WI38 (cell line): Measurements from ENCODE around the gene SLC13A3.

Source experiments
- H3K4me3 ChIP-seq: 2 replicates; pipeline ENCODE4 v1.5.1; 2011; ENCODE audit warnings: low read depth, mild to moderate bottlenecking, control low read depth, low read length
- TF ChIP-seq, protein P1 (sequence below): IDR thresholded peaks from 2 replicates; pipeline ENCODE4 v1.5.1; 2012; ENCODE audit warnings: low read depth, mild to moderate bottlenecking, control low read depth, low read length

The SLC13A3 gene

DNA sequence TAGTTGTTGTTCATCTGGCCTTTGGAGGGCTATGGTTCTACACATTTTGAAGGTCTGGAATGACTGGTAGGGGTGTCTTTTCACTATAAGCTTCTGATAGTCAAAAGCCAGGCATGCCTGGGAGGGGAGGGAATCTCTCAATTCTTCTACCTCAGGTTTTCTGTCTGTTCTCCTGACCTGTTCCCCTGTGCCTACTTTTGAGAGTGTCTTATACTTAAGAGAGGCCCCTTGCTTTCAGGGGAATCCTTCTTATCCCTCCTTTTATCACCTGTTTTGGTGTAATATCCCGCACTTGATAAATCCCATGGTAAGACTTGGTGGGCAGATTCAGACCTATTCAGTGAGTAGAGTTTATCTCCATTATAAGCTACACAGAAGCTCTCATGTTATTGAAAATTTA lies 10.4 kb upstream of the SLC13A3 start:
- no peak overlapping the region for H3K4me3 ChIP-seq
- TF ChIP-seq, protein P1, sequence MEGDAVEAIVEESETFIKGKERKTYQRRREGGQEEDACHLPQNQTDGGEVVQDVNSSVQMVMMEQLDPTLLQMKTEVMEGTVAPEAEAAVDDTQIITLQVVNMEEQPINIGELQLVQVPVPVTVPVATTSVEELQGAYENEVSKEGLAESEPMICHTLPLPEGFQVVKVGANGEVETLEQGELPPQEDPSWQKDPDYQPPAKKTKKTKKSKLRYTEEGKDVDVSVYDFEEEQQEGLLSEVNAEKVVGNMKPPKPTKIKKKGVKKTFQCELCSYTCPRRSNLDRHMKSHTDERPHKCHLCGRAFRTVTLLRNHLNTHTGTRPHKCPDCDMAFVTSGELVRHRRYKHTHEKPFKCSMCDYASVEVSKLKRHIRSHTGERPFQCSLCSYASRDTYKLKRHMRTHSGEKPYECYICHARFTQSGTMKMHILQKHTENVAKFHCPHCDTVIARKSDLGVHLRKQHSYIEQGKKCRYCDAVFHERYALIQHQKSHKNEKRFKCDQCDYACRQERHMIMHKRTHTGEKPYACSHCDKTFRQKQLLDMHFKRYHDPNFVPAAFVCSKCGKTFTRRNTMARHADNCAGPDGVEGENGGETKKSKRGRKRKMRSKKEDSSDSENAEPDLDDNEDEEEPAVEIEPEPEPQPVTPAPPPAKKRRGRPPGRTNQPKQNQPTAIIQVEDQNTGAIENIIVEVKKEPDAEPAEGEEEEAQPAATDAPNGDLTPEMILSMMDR = no peak

GRCh38 chr20:46660487-46660886 lies 9.2 kb upstream of the SLC13A3 start:
- TF ChIP-seq, protein P1 = no peak
- no peak overlapping the region for H3K4me3 ChIP-seq

DNA sequence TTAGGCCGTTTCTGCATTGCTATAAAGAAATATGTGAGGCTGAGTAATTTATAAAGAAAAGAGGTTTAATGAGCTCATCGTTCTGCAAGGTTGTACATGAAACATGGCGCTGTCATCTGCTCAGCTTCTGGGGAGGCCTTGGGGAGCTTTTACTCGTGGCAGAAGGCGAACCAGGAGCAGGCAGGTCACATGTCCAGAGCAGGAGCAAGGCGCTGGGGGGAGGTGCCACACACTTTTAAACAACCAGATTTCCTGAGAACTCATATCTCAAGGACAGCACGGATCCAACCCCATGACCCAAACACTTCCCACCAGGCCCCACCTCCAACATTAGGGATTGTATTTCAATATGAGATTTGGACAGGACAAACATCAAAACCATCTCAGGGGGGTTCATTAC lies 6.4 kb upstream of the SLC13A3 start:
- TF ChIP-seq, protein P1 = no peak
- no peak overlapping the region for H3K4me3 ChIP-seq

DNA sequence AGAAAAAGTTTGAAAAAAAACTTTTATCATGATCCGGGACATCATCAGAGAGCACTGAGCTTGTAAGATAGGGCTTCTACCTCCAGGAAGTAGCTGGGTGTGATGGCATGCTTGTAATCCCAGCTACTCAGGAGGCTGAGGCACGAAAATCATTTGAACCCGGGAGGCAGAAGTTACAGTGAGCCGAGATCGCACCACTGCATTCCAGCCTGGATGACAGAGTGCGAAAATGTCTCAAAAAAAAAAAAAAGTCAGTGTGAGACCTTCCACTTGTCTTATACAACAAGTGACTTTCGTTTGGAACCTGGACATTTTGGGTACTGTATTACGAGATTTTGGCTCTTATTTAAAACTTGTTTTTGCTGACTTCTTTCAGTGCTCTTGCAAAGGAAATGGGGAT lies 5.9 kb upstream of the SLC13A3 start:
- no peak overlapping the region for H3K4me3 ChIP-seq
- TF ChIP-seq, protein P1 = no peak

GRCh38 chr20:46652699-46653098 lies 1.4 kb upstream of the SLC13A3 start:
- TF ChIP-seq, protein P1 = no peak
- no peak overlapping the region for H3K4me3 ChIP-seq

DNA sequence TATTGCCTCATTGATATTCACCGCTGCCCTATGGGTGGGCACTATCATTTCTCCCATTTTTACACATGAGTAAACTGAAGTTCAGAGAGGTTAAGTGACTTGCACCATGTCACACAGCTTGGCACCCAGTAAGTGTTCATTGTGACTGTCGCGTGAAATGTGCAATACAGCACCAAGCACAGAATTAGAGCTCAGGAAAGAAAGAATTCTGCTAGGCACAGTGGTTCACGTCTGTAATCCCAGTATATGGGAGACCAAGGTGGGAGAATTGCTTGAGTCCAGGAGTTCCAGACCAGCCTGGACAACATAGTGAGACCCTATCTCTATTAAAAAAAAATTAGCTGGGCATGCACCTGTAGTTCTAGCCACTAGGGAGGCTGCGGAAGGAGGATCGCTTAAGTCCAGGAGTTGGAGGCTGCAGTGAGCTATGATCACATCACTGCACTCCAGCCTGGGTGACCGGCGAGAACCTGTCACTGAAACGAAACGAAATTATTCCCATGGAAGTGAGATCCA lies 626 bp downstream of the SLC13A3 start:
- H3K4me3 ChIP-seq = no peak overlapping the region
- TF ChIP-seq, protein P1 = no peak

GRCh38 chr20:46649965-46650542 lies 1.2 kb downstream of the SLC13A3 start:
- TF ChIP-seq, protein P1 = no peak
- no peak overlapping the region for H3K4me3 ChIP-seq
